ENCODE results near the gene EEF1E1.

GRCh38 chr6:8110725-8111124 lies 8.4 kb upstream of the EEF1E1 start:
- TF ChIP-seq CTCF (IDR thresholded peaks at IDR 0.05) (no peak), ZFX (IDR thresholded peaks at IDR 0.05; ENCODE audit: borderline replicate concordance) (no peak)
